Glomerular visceral epithelial cell (primary cell): Measurements from ENCODE around the gene SOX6.
"Not testable (repeated sequence)": the region's sequence is repeated elsewhere in the genome, so short reads cannot be mapped to it uniquely, and the experiment has no call there.

Experiments
- DNase-seq: peaks from one replicate; pipeline ENCODE4 v3.0.0-alpha.2; 2016; ENCODE audit errors: extremely low spot score

SOX6 gene

GRCh38 chr11:16149476-16149875 lies 206.9 kb downstream of the SOX6 start:
- no peak for DNase-seq

GRCh38 chr11:16148301-16148931 lies 207.9 kb downstream of the SOX6 start:
- DNase-seq: no peak

- DNase-seq: not testable (repeated sequence)
Observed at GRCh38 chr11:16146980-16147379, 209.4 kb downstream of the SOX6 start.

GRCh38 chr11:16141614-16142013 lies 214.7 kb downstream of the SOX6 start:
- not testable (repeated sequence) for DNase-seq

- not testable (repeated sequence) for DNase-seq
Observed at GRCh38 chr11:16141162-16141561, 215.2 kb downstream of the SOX6 start.

- DNase-seq: no peak
Observed at GRCh38 chr11:16136792-16137390, 219.5 kb downstream of the SOX6 start.

- no peak for DNase-seq
Observed at GRCh38 chr11:16133867-16134266, 222.5 kb downstream of the SOX6 start.

GRCh38 chr11:16127732-16128131 lies 228.6 kb downstream of the SOX6 start:
- DNase-seq: no peak

GRCh38 chr11:16126362-16126761 lies 230.0 kb downstream of the SOX6 start:
- DNase-seq: no peak

GRCh38 chr11:16125796-16126195 lies 230.6 kb downstream of the SOX6 start:
- DNase-seq: no peak

- DNase-seq: no peak
Observed at GRCh38 chr11:16124390-16124789, 232.0 kb downstream of the SOX6 start.

GRCh38 chr11:16121853-16122252 lies 234.5 kb downstream of the SOX6 start:
- DNase-seq: no peak

- DNase-seq: no peak
Observed at GRCh38 chr11:16120008-16120407, 236.3 kb downstream of the SOX6 start.

- no peak for DNase-seq
Observed at GRCh38 chr11:16117989-16118756, 238.2 kb downstream of the SOX6 start.

- DNase-seq: no peak
Observed at GRCh38 chr11:16114978-16115871, 241.1 kb downstream of the SOX6 start.

- no peak for DNase-seq
Observed at GRCh38 chr11:16114431-16114830, 241.9 kb downstream of the SOX6 start.

GRCh38 chr11:16111690-16112089 lies 244.7 kb downstream of the SOX6 start:
- DNase-seq: no peak

GRCh38 chr11:16110886-16111285 lies 245.5 kb downstream of the SOX6 start:
- no peak for DNase-seq

GRCh38 chr11:16099343-16099900 lies 256.9 kb downstream of the SOX6 start:
- no peak for DNase-seq

- DNase-seq: no peak
Observed at GRCh38 chr11:16098526-16099205, 257.7 kb downstream of the SOX6 start.

GRCh38 chr11:16097543-16097942 lies 258.8 kb downstream of the SOX6 start:
- DNase-seq: no peak
